Femur (tissue), 1 donor: ENCODE measurements around the gene HMGCS1.
"Not testable (repeated sequence)": the region's sequence is repeated elsewhere in the genome, so short reads cannot be mapped to it uniquely, and the experiment has no call there.

ENCODE experiments used
- DNase-seq: peaks from one replicate; pipeline ENCODE4 v3.0.0-alpha.2; 2017

HMGCS1 gene

GRCh38 chr5:43270645-43271044, 42.6 kb downstream of the HMGCS1 start:
- no peak for DNase-seq

DNA sequence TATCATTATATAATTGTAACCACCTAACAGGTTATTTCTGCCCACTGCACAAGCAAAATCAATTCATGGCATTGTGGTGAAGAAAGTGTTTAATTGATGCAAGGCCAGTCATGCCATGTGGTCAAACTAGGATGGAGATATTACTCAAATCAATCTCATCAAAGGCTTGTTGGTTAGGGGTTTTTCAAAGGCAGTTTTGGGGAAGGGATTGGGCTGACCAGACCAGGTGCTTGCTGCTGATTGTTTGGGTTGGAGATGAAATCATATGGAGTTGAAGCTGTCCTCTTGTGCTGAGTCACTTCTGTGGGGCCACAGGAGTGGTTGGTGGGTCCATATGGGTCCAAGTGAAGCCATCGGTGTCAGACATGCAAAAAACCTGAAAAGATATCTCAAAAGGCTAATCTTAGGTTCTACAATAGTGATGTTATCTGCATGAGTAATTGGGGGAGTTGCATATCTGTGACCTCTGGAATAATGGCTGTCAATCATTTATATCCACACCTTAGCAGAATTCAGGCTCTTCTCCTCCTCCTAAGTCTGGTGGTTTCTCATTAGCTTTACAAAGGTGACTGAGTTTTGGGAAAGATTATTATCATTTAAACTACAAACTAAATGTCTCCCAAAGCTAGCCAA, 44.9 kb downstream of the HMGCS1 start:
- DNase-seq = no peak

DNA sequence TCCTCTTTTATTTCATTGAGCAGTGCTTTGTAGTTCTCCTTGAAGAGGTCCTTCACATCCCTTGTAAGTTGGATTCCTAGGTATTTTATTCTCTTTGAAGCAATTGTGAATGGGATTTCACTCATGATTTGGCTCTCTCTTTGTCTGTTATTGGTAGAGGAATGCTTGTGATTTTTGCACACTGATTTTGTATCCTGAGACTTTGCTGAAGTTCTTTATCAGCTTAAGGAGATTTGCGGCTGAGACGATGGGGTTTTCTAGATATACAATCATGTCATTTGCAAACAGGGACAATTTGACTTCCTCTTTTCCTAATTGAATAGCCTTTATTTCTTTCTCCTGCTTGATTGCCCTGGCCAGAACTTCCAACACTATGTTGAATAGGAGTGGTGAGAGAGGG, 50.9 kb downstream of the HMGCS1 start:
- not testable (repeated sequence) for DNase-seq

- DNase-seq = no peak
Measured at GRCh38 chr5:43258116-43258515, 55.1 kb downstream of the HMGCS1 start.

DNA sequence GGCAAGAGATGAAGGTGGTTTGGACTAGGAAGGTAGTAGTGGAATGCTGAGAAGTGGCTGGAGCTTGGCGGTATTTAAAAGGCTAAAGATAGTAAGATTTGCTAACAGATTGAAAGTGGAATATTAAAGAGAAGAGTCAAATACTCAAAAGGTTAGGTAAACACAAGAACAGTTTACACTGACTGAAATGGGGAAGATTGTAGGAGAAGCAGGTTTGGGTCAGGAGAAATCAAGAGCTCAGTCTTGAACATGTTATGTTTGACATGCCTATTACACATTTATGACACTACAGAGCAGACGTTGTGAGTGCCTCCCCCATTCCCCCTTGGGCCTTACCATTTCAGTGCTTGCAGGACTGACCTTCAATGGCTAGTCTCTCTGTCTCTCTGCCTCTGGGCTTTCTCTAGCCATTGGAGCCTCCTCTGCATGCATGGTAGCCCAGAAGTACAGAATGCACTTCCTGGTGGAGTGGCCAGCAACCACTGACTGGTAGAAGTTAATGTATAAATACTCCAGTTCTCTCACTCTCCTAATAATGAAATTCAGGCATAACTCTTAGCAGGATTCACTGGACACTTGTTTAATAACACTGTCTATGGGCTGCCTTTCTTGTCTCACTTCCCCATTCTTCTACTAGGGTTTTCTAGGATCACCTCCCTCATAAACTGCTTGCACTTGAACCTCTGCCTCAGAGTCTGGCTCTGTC, 56.8 kb downstream of the HMGCS1 start:
- no peak for DNase-seq

- DNase-seq = no peak
Measured at GRCh38 chr5:43255704-43256103, 57.5 kb downstream of the HMGCS1 start.

- no peak for DNase-seq
Measured at GRCh38 chr5:43251754-43252153, 61.5 kb downstream of the HMGCS1 start.

DNA sequence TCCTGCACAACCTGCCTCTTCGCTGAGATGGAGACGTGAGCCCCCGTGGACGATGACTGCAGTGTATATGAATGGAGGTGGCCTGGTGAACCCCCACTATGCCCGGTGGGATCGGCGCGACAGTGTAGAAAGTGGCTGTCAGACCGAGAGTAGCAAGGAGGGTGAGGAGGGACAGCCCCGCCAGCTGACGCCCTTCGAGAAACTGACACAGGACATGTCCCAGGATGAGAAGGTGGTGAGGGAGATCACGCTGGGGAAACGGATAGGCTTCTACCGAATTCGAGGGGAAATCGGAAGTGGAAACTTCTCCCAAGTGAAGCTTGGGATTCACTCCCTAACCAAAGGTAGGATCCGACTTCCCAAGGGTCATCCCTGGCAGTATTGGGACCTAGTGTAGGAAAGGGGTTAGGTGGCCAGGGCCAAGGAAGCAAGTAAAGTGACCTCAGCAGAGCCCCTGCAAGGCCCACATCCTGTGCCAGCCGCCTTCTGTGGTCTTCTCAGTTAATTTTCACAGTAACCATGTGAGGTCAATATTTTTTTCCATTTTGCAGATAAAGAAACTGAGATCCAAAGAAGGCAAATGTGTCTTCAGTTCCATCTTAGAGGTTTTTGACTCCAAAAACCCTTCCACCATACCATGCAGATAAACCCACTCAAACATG, 67.4 kb downstream of the HMGCS1 start:
- DNase-seq = no peak

DNA sequence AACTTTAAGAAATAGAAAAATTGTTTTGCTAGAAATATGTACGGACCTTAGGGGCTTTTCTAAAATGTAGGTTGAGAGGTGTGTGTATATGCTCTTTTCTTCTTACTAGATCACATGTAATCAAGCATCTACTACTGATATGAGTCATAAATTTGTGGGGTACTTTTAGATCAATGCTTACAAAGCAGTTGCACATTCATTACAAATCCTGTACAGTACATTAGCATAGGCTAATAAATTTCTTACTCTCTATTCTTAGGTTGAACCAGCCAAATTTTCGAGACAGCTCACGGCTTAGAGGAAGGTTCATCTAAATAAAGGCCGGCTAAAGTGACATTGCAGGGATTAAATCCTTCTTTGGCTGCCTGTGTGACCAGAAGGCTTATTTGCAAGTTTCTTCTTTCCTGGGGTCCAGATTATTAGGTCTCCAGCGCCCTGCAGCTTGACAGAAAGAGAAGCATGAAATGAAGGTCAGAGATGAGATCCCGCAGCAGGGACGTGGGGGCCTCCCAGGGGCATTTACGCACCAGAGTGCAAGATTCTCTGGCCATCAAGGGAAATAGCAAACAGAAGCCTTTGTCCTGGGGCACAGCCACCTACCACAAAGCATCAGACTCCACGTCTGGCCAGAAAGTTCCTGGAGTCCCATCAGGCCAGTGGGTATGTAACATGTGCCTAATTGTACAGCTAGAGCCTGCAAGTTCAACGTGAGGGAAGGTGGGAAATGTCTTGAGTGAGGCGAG, 68.2 kb downstream of the HMGCS1 start:
- DNase-seq = no peak

DNA sequence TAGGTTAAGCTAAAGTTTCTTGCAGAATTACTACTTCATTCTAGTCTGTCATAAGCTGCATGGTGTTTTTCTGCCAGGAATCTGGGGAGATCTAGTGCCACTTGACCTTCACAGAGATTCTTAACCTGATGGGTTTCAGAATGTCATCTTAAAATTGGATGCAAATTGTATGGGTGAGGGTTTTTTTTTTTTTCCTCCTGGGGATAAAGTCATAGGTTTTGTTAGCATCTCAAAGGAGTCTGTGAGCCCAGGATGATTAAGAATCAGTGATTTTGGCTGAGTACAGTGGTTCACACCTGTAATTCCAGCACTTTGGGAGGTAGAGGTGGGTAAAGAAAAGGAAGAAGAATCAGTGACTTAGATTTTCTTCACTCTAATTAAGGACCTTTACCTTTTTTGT, 69.9 kb downstream of the HMGCS1 start:
- DNase-seq = no peak

DNA sequence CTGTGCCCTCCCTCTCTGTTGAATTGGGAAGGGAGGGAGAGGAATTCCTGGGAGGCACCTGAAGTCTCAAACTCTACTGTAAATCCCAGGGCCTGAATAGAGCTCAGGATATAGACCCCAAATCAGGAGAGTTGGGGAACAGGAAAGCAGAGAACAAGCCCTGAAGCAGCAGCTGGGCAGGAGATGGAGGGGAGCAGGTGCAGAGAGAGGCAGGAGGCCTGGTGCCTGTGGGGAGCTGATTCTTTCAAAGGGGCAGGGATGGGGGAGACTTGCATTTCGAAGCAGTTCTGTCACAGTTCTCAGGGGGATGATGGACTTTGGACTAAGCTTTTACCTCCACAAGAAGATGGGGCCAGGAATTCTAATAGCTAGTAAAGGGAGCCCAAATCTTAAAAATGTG, 71.0 kb downstream of the HMGCS1 start:
- DNase-seq = no peak
